Measurements from ENCODE around the gene TMEM63C. TPM values are rescaled to one million over a fixed set of nuclear protein-coding genes. Genes with fewer than 3 reads are reported as not detected.

The TMEM63C gene
- total and polyA plus RNA-seq, 8 donors, result 0.14 to 8.8 (median 1.4) TPM; not detected in 2

- Histone ChIP-seq H3K9me3 (no peaks in the 10 kb centered on the region), H3K27me3 (peaks cover 0 to 73% (median 29%) of the 10 kb centered on the region in 3 donors), H3K4me3 (no peak overlapping the region), H3K4me1 (peaks cover 0 to 11% (median 5%) of the 10 kb centered on the region in 4 donors), H3K27ac (no peak overlapping the region), H3K36me3 (no peaks in the 10 kb centered on the region)
- no peak for TF ChIP-seq CTCF (IDR thresholded peaks at IDR 0.05)
- no peak for DNase-seq
- intact Hi-C loops (cut with DNase I; ENCODE audit: low total_unique reads), result loop anchor here (10.0 kb wide), 1 partner anchor 161 kb away; no protein-coding TSS in a partner anchor
- 88 to 97% (median 94%) methylated on average over 3 of the region's 3 CpGs for WGBS, 5 donors
These were observed 27.8 kb upstream of the TMEM63C start for GRCh38 chr14:77153802-77154201.

- 42 to 56% (median 52%) methylated on average over 7 of the region's 7 CpGs for WGBS, 5 donors
- Histone ChIP-seq H3K9me3 (no peaks in the 10 kb centered on the region), H3K4me3 (no peak overlapping the region), H3K27me3 (peaks cover 0 to 79% (median 32%) of the 10 kb centered on the region in 3 donors), H3K27ac (no peak overlapping the region), H3K36me3 (no peaks in the 10 kb centered on the region), H3K4me1 (peaks cover 0 to 12% (median 6%) of the 10 kb centered on the region in 4 donors)
- intact Hi-C loops (cut with DNase I; ENCODE audit: low total_unique reads), result loop anchor here (10.0 kb wide), 1 partner anchor 160 kb away; no protein-coding TSS in a partner anchor
- TF ChIP-seq POLR2AphosphoS5 (IDR thresholded peaks at IDR 0.05) (no peak), EP300 (IDR thresholded peaks at IDR 0.05) (no peak), POLR2A (IDR thresholded peaks at IDR 0.05) (no peak), CTCF (IDR thresholded peaks at IDR 0.05) (no peak)
- DNase-seq, result no peak
These were observed 27.2 kb upstream of the TMEM63C start for GRCh38 chr14:77154421-77154820.

GRCh38 chr14:77155083-77155482 is 26.5 kb upstream of the TMEM63C start:
- intact Hi-C loops (cut with DNase I; ENCODE audit: low total_unique reads), result loop anchor here (10.0 kb wide), 1 partner anchor 160 kb away; no protein-coding TSS in a partner anchor
- Histone ChIP-seq H3K27me3 (peaks cover 0 to 80% (median 32%) of the 10 kb centered on the region in 3 donors), H3K9me3 (no peaks in the 10 kb centered on the region), H3K27ac (no peak overlapping the region), H3K4me3 (no peak overlapping the region), H3K4me1 (peaks cover 0 to 12% (median 6%) of the 10 kb centered on the region in 4 donors), H3K36me3 (no peaks in the 10 kb centered on the region)
- no peak for TF ChIP-seq EP300 (IDR thresholded peaks at IDR 0.05)
- TF ChIP-seq POLR2A (IDR thresholded peaks at IDR 0.05), result no peak
- TF ChIP-seq POLR2AphosphoS5 (IDR thresholded peaks at IDR 0.05), result no peak
- no peak for TF ChIP-seq CTCF (IDR thresholded peaks at IDR 0.05)
- DNase-seq, result no peak
- WGBS, 5 donors, result 53 to 81% (median 74%) methylated on average over 2 of the region's 2 CpGs

- DNase-seq, result no peak
- peaks cover 0 to 12% (median 6%) of the 10 kb centered on the region in 4 donors for H3K4me1 ChIP-seq
- intact Hi-C loops (cut with DNase I; ENCODE audit: low total_unique reads), result loop anchor here (10.0 kb wide), 1 partner anchor 157 kb away; no protein-coding TSS in a partner anchor
- H3K9me3 ChIP-seq, result no peaks in the 10 kb centered on the region
- H3K36me3 ChIP-seq, result no peaks in the 10 kb centered on the region
- TF ChIP-seq POLR2A (IDR thresholded peaks at IDR 0.05) (no peak), POLR2AphosphoS5 (IDR thresholded peaks at IDR 0.05) (no peak), CTCF (IDR thresholded peaks at IDR 0.05) (no peak), EP300 (IDR thresholded peaks at IDR 0.05) (no peak)
- peaks cover 0 to 73% (median 24%) of the 10 kb centered on the region in 3 donors for H3K27me3 ChIP-seq
- WGBS, 5 donors, result 26 to 46% (median 42%) methylated on average over 10 to 11 of the region's 11 CpGs
- H3K4me3 ChIP-seq, result no peak overlapping the region
- H3K27ac ChIP-seq, result no peak overlapping the region
These were observed 23.9 kb upstream of the TMEM63C start for GRCh38 chr14:77157740-77158139.
